Left lung (tissue), 10 donors: Measurements from ENCODE around the gene ITIH5. TPM values are rescaled to one million over a fixed set of nuclear protein-coding genes. Genes with fewer than 3 reads are reported as not detected.

ENCODE experiments used
- ATAC-seq: fragments of 200-7000 bp; cut with Tn5 transposase; one replicate; pipeline ENCODE4 v1.9.1; 2020; ENCODE audit warnings: moderate library complexity
- DNase-seq, 4 donors: peaks; one replicate each; pipeline ENCODE4 v3.0.0-alpha.2; 2013 to 2020
- H3K27ac ChIP-seq, 2 donors: fragments of 200-600 bp; sonication (generic) in 1 of 2; one replicate each; pipeline versions ENCODE4 v1.5.0 to v1.8.0; 2020 to 2021
- H3K27me3 ChIP-seq, 2 donors: fragments of 200-600 bp; sonication (generic) in 1 of 2; one replicate each; pipeline versions ENCODE4 v1.5.0 to v1.8.0; 2020 to 2021
- H3K36me3 ChIP-seq, 2 donors: fragments of 200-600 bp; sonication (generic) in 1 of 2; one replicate each; pipeline versions ENCODE4 v1.5.0 to v1.8.0; 2020 to 2021
- H3K4me1 ChIP-seq, 2 donors: fragments of 200-600 bp; one replicate each; pipeline ENCODE4 v1.8.0; 2021
- H3K4me3 ChIP-seq, 2 donors: fragments of 200-600 bp; sonication (generic) in 1 of 2; one replicate each; pipeline versions ENCODE4 v1.5.0 to v1.8.0; 2020 to 2021; ENCODE audit warnings: mild to moderate bottlenecking in 1 of 2
- H3K9me3 ChIP-seq, 2 donors: fragments of 200-600 bp; sonication (generic) in 1 of 2; one replicate each; pipeline versions ENCODE4 v1.5.0 to v1.8.0; 2020 to 2021
- CTCF ChIP-seq, 2 donors: fragments of 200-600 bp; sonication (generic) in 1 of 2; IDR thresholded peaks; one replicate each; pipeline versions ENCODE4 v1.5.0 to v1.8.0; 2021; ENCODE audit warnings: antibody characterized with exemption in 2 of 2
- intact Hi-C, 2 donors: fragments of 100-400 bp; cut with DNase I; formaldehyde crosslinking; loops; one replicate each; pipeline versions ENCODE4 v1.11.2 to v1.14.2; 2022
- polyA plus RNA-seq, 6 donors: library from polyadenylated mRNA; unstranded; fragments of 120-200 nt; gene quantifications; one replicate each; pipeline ENCODE4 v1.2.1, GENCODE V29; 2013; ENCODE audit not compliant: insufficient read length in 6 of 6
- total RNA-seq, 2 donors: library from RNA; stranded (reverse); fragmentation: NEBNext Ultra II Directional; extraction: Animal tissue kit (Norgen Biotek cat#: 25700); gene quantifications; one replicate each; pipeline ENCODE4 v1.2.1, GENCODE V29; 2021
- donor health status: DM: no; HTN: yes; CAD: no.
- donor health status: DM: no; HTN: no; CAD: no.

The ITIH5 gene
- total and polyA plus RNA-seq, 8 donors, result 7.0 to 40.7 (median 29.9) TPM

GRCh38 chr10:7513455-7513854, 153.3 kb downstream of the ITIH5 start:
- no peak for DNase-seq
- intact Hi-C loops, result no loop called here
- no peaks in the 10 kb centered on the region for H3K36me3 ChIP-seq
- TF ChIP-seq CTCF (IDR thresholded peaks at IDR 0.05), result no peak
- no peak for ATAC-seq
- no peak overlapping the region for H3K27ac ChIP-seq
- H3K9me3 ChIP-seq, result no peaks in the 10 kb centered on the region
- no peaks in the 10 kb centered on the region for H3K27me3 ChIP-seq
- H3K4me1 ChIP-seq, result no peaks in the 10 kb centered on the region
- no peak overlapping the region for H3K4me3 ChIP-seq

- TF ChIP-seq CTCF (IDR thresholded peaks at IDR 0.05), result no peak
- Histone ChIP-seq H3K36me3 (no peaks in the 10 kb centered on the region), H3K27ac (no peak overlapping the region), H3K4me3 (no peak overlapping the region), H3K9me3 (no peaks in the 10 kb centered on the region), H3K4me1 (no peaks in the 10 kb centered on the region), H3K27me3 (no peaks in the 10 kb centered on the region)
- ATAC-seq (no peak), DNase-seq (no peak)
- intact Hi-C loops, result no loop called here
These were observed 154.3 kb downstream of the ITIH5 start for GRCh38 chr10:7512487-7512886.

GRCh38 chr10:7511612-7512011, 155.2 kb downstream of the ITIH5 start:
- DNase-seq (no peak), ATAC-seq (no peak)
- Histone ChIP-seq H3K27ac (no peak overlapping the region), H3K4me1 (no peaks in the 10 kb centered on the region), H3K36me3 (no peaks in the 10 kb centered on the region), H3K9me3 (no peaks in the 10 kb centered on the region), H3K27me3 (no peaks in the 10 kb centered on the region), H3K4me3 (no peak overlapping the region)
- no peak for TF ChIP-seq CTCF (IDR thresholded peaks at IDR 0.05)
- intact Hi-C loops, result no loop called here

Other genes with a start within 250 kb of the ITIH5 start
- under 1 TPM in 1 of 2 donors, not detected in 1; 0.55 TPM for gene ITIH2, start 36.4 kb upstream of the ITIH5 start, total RNA-seq
- gene ITIH2, start 36.4 kb upstream of the ITIH5 start, polyA plus RNA-seq, result 1 to 10 TPM; 1.1 to 2.7 (median 1.5) TPM
- 10 to 100 TPM in 1 of 2 donors, 1 to 10 TPM in 1; 9.3 to 10.4 TPM for gene KIN, start 121.0 kb upstream of the ITIH5 start, total RNA-seq
- 10 to 100 TPM; 20.7 to 22.7 (median 21.8) TPM for gene KIN, start 121.0 kb upstream of the ITIH5 start, polyA plus RNA-seq
- gene ATP5F1C, start 121.2 kb upstream of the ITIH5 start, total RNA-seq, result 100 to 1,000 TPM; 177 to 208 TPM
- 100 to 1,000 TPM; 251 to 280 (median 259) TPM for gene ATP5F1C, start 121.2 kb upstream of the ITIH5 start, polyA plus RNA-seq
- gene TAF3, start 151.5 kb upstream of the ITIH5 start, total RNA-seq, result 1 to 10 TPM; 7.0 to 8.1 TPM
- 10 to 100 TPM in 3 of 6 donors, 1 to 10 TPM in 3; 9.1 to 10.4 (median 9.7) TPM for gene TAF3, start 151.5 kb upstream of the ITIH5 start, polyA plus RNA-seq